Neural cell (in vitro differentiated cells): ENCODE measurements around the gene BTD. TPM values are rescaled to one million over a fixed set of nuclear protein-coding genes. Genes with fewer than 3 reads are reported as not detected.

Experiments used
- H2AFZ ChIP-seq: fragments of 200-600, 300-800 bp; sonication (generic), shearing (Covaris generic); 2 replicates; pipeline ENCODE4 v1.6.0; 2014; ENCODE audit warnings: low read depth, mild to moderate bottlenecking, antibody characterized with exemption, low read length, moderate library complexity
- H3F3A ChIP-seq: fragments of 200-600 bp; shearing (Covaris generic); 2 replicates; pipeline ENCODE4 v1.6.1; 2016; ENCODE audit warnings: mild to moderate bottlenecking, moderate library complexity, mixed read lengths, antibody characterized with exemption, low read length; ENCODE audit not compliant: insufficient read depth, poor library complexity, severe bottlenecking
- H3K27ac ChIP-seq: fragments of 200-600, 300-800 bp; sonication (generic), shearing (Covaris generic); 2 replicates; pipeline ENCODE4 v1.5.1; 2014; ENCODE audit warnings: mild to moderate bottlenecking, low read length, moderate library complexity
- H3K27me3 ChIP-seq: fragments of 300-800, 200-600 bp; sonication (generic), shearing (Covaris generic); 2 replicates; pipeline ENCODE4 v1.6.0; 2014; ENCODE audit warnings: mild to moderate bottlenecking, low read depth, low read length, moderate library complexity; ENCODE audit not compliant: insufficient read depth
- H3K36me3 ChIP-seq: fragments of 300-800, 200-600 bp; sonication (generic), shearing (Covaris generic); 2 replicates; pipeline ENCODE4 v1.5.1; 2014; ENCODE audit warnings: mild to moderate bottlenecking, antibody characterized with exemption, low read length, moderate library complexity; ENCODE audit not compliant: insufficient read depth
- H3K4me2 ChIP-seq: fragments of 300-800, 200-600 bp; sonication (generic), shearing (Covaris generic); 2 replicates; pipeline ENCODE4 v1.6.0; 2014; ENCODE audit warnings: mild to moderate bottlenecking, low read length
- H3K4me3 ChIP-seq: fragments of 300-800, 200-600 bp; sonication (generic), shearing (Covaris generic); 2 replicates; pipeline ENCODE4 v1.5.1; 2014; ENCODE audit warnings: mild to moderate bottlenecking, low read length, moderate library complexity
- H3K79me2 ChIP-seq: fragments of 200-600 bp; shearing (Covaris generic); replicated peaks from 2 replicates; pipeline ENCODE4 v1.6.0; 2014; ENCODE audit warnings: mild to moderate bottlenecking, low read length, moderate library complexity; ENCODE audit not compliant: insufficient read depth
- H3K9ac ChIP-seq: fragments of 300-800, 200-600 bp; sonication (generic), shearing (Covaris generic); 2 replicates; pipeline ENCODE4 v1.6.1; 2016; ENCODE audit warnings: mild to moderate bottlenecking, low read length, mixed read lengths
- H3K9me2 ChIP-seq: fragments of 200-600 bp; shearing (Covaris generic); 2 replicates; pipeline ENCODE4 v1.6.1; 2016; ENCODE audit warnings: mild to moderate bottlenecking, low read length, mixed read lengths; ENCODE audit not compliant: insufficient read depth
- H3K9me3 ChIP-seq: fragments of 200-600, 300-800 bp; sonication (generic), shearing (Covaris generic); 2 replicates; pipeline ENCODE4 v1.6.1; 2016; ENCODE audit warnings: mild to moderate bottlenecking, mixed run types, low read length, moderate library complexity, mixed read lengths
- H4K20me1 ChIP-seq: fragments of 200-600 bp; shearing (Covaris generic); 2 replicates; pipeline ENCODE4 v1.6.1; 2016; ENCODE audit warnings: mild to moderate bottlenecking, mixed run types; ENCODE audit not compliant: insufficient read depth
- EP300 ChIP-seq: fragments of 450-650 bp; conservative IDR thresholded peaks from 2 replicates; pipeline ENCODE4 v1.6.1; 2014; ENCODE audit warnings: antibody characterized with exemption, mild to moderate bottlenecking, moderate library complexity; ENCODE audit not compliant: poor library complexity, severe bottlenecking
- EZH2 ChIP-seq: fragments of 200-600, 300-800 bp; shearing (Covaris generic), sonication (generic); IDR thresholded peaks from 2 replicates; pipeline ENCODE4 v1.6.1; 2014; ENCODE audit warnings: antibody characterized with exemption, low read length, borderline replicate concordance, mild to moderate bottlenecking; ENCODE audit not compliant: insufficient read depth, poor library complexity, severe bottlenecking
- MXI1 ChIP-seq: fragments of 450-650 bp; conservative IDR thresholded peaks from 2 replicates; pipeline ENCODE4 v1.6.1; 2014; ENCODE audit warnings: antibody characterized with exemption, mild to moderate bottlenecking; ENCODE audit not compliant: poor library complexity, severe bottlenecking
- POLR2AphosphoS5 ChIP-seq: IDR thresholded peaks from 2 replicates; pipeline ENCODE4 v1.6.1; 2012
- RAD21 ChIP-seq: fragments of 450-650 bp; conservative IDR thresholded peaks from 2 replicates; pipeline ENCODE4 v1.6.1; 2014; ENCODE audit warnings: antibody characterized with exemption, mild to moderate bottlenecking, moderate library complexity
- SMC3 ChIP-seq: fragments of 450-650 bp; conservative IDR thresholded peaks from 2 replicates; pipeline ENCODE4 v1.6.1; 2014; ENCODE audit warnings: antibody characterized with exemption, mild to moderate bottlenecking, moderate library complexity; ENCODE audit not compliant: poor library complexity
- TAF1 ChIP-seq: IDR thresholded peaks from 2 replicates; pipeline ENCODE4 v1.6.1; 2012; ENCODE audit warnings: low read depth
- polyA plus RNA-seq: library from polyadenylated mRNA; depleted of rRNA; stranded (reverse); fragments of >200 nt; gene quantifications from 2 replicates; pipeline ENCODE4 v1.2.3, GENCODE V29; 2014
- TF ChIP-seq, protein P1 (sequence below): IDR thresholded peaks from 2 replicates; pipeline ENCODE4 v1.6.1; 2012; ENCODE audit warnings: borderline replicate concordance
- TF ChIP-seq, protein P2 (sequence below): fragments of 450-650 bp; IDR thresholded peaks from 2 replicates; pipeline ENCODE4 v1.5.1; 2014; ENCODE audit warnings: antibody characterized with exemption, mild to moderate bottlenecking, moderate library complexity; ENCODE audit not compliant: poor library complexity, severe bottlenecking

The BTD gene
- polyA plus RNA-seq, 1 donor from 2014 or later, result 4.6 TPM

DNA sequence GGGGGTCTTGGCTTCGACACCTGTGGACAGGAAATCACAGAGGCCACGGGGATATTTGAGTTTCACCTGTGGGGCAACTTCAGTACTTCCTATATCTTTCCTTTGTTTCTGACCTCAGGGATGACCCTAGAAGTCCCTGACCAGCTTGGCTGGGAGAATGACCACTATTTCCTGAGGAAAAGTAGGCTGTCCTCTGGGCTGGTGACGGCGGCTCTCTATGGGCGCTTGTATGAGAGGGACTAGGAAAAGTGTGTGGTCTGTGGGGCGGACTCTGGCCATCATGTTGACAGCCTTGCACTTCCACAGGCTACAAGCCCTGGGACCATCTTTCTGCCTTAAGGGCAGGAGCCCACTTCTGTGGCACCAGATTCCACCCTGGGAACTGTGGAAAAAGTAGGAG lies 43.7 kb downstream of the BTD start:
- Histone ChIP-seq H3K27me3 (no peaks in the 10 kb centered on the region), H2AFZ (no peak overlapping the region), H3K9ac (no peak overlapping the region), H3K79me2 (no peaks in the 10 kb centered on the region), H3K4me3 (no peak overlapping the region), H3F3A (no peaks in the 10 kb centered on the region), H3K36me3 (no peaks in the 10 kb centered on the region), H3K27ac (no peak overlapping the region), H4K20me1 (no peaks in the 10 kb centered on the region), H3K9me3 (no peaks in the 10 kb centered on the region), H3K4me2 (no peak overlapping the region), H3K9me2 (no peaks in the 10 kb centered on the region)
- no peak for TF ChIP-seq EZH2
- TF ChIP-seq POLR2AphosphoS5, result no peak
- TF ChIP-seq TAF1, result no peak
- TF ChIP-seq, protein P1, sequence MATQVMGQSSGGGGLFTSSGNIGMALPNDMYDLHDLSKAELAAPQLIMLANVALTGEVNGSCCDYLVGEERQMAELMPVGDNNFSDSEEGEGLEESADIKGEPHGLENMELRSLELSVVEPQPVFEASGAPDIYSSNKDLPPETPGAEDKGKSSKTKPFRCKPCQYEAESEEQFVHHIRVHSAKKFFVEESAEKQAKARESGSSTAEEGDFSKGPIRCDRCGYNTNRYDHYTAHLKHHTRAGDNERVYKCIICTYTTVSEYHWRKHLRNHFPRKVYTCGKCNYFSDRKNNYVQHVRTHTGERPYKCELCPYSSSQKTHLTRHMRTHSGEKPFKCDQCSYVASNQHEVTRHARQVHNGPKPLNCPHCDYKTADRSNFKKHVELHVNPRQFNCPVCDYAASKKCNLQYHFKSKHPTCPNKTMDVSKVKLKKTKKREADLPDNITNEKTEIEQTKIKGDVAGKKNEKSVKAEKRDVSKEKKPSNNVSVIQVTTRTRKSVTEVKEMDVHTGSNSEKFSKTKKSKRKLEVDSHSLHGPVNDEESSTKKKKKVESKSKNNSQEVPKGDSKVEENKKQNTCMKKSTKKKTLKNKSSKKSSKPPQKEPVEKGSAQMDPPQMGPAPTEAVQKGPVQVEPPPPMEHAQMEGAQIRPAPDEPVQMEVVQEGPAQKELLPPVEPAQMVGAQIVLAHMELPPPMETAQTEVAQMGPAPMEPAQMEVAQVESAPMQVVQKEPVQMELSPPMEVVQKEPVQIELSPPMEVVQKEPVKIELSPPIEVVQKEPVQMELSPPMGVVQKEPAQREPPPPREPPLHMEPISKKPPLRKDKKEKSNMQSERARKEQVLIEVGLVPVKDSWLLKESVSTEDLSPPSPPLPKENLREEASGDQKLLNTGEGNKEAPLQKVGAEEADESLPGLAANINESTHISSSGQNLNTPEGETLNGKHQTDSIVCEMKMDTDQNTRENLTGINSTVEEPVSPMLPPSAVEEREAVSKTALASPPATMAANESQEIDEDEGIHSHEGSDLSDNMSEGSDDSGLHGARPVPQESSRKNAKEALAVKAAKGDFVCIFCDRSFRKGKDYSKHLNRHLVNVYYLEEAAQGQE, result no peak
- TF ChIP-seq RAD21, result no peak
- no peak for TF ChIP-seq EP300
- TF ChIP-seq, protein P2, sequence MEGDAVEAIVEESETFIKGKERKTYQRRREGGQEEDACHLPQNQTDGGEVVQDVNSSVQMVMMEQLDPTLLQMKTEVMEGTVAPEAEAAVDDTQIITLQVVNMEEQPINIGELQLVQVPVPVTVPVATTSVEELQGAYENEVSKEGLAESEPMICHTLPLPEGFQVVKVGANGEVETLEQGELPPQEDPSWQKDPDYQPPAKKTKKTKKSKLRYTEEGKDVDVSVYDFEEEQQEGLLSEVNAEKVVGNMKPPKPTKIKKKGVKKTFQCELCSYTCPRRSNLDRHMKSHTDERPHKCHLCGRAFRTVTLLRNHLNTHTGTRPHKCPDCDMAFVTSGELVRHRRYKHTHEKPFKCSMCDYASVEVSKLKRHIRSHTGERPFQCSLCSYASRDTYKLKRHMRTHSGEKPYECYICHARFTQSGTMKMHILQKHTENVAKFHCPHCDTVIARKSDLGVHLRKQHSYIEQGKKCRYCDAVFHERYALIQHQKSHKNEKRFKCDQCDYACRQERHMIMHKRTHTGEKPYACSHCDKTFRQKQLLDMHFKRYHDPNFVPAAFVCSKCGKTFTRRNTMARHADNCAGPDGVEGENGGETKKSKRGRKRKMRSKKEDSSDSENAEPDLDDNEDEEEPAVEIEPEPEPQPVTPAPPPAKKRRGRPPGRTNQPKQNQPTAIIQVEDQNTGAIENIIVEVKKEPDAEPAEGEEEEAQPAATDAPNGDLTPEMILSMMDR, result no peak
- no peak for TF ChIP-seq MXI1
- TF ChIP-seq SMC3, result no peak

DNA sequence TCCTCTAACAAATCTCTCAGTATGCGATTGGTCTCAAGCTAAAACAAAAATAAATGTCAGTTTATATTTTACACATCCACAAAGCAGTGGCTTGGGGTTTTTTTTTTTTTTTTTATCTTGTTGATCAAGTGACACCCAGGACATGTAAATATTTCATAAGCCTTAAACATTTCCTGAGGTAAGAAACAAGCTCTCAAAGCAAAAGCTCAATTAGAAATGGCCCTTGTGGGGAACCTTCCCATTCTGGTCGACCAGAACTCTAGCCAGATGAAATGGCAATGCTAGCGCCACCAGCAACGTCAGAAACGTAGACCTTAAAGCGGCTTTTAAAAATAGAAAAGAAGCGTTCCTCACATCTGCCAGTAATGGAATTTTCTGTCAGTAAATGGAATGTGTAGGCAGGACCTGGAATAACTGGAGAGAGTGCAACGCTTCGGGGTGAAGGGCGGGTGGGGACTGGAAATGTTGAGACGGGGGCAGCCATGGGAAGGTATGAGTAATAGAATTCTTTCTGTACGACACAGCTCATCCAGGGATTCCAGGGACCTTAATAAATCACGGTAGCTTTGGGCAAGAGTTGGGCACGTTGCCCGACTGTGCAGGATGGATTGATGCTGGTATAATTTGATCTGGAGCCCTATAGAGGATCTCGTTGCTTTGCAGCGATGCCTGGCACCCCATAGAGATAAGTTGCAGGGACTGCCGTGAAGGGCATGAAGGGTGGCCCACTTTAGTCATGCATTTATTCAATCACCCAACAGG lies 44.4 kb downstream of the BTD start:
- no peaks in the 10 kb centered on the region for H3K79me2 ChIP-seq
- H3K27me3 ChIP-seq, result no peaks in the 10 kb centered on the region
- TF ChIP-seq TAF1 (no peak), SMC3 (no peak), MXI1 (no peak), POLR2AphosphoS5 (no peak), EZH2 (no peak), EP300 (no peak)
- TF ChIP-seq, protein P1, result no peak
- no peak overlapping the region for H2AFZ ChIP-seq
- H3K27ac ChIP-seq, result no peak overlapping the region
- no peaks in the 10 kb centered on the region for H4K20me1 ChIP-seq
- no peaks in the 10 kb centered on the region for H3K9me2 ChIP-seq
- H3K9me3 ChIP-seq, result no peaks in the 10 kb centered on the region
- no peaks in the 10 kb centered on the region for H3F3A ChIP-seq
- H3K4me2 ChIP-seq, result no peak overlapping the region
- H3K9ac ChIP-seq, result no peak overlapping the region
- no peak overlapping the region for H3K4me3 ChIP-seq
- H3K36me3 ChIP-seq, result no peaks in the 10 kb centered on the region
